Hepatocyte (in vitro differentiated cells): ENCODE results near the gene PTGER4. TPM values are rescaled to one million over a fixed set of nuclear protein-coding genes. Genes with fewer than 3 reads are reported as not detected.

ENCODE experiments used
- DNase-seq: peaks from one replicate; pipeline ENCODE4 v3.0.0-alpha.2; 2016; ENCODE audit warnings: low spot score
- H2AFZ ChIP-seq: fragments of 200-600 bp; sonication (generic); 2 replicates; pipeline ENCODE4 v1.6.0; 2016; ENCODE audit warnings: antibody characterized with exemption, mild to moderate bottlenecking
- H3K27ac ChIP-seq: fragments of 200-600 bp; sonication (generic); 2 replicates; pipeline ENCODE4 v1.5.1; 2016; ENCODE audit warnings: mild to moderate bottlenecking
- H3K27me3 ChIP-seq: fragments of 200-600 bp; sonication (generic); 2 replicates; pipeline ENCODE4 v1.6.1; 2016
- H3K36me3 ChIP-seq: fragments of 200-600 bp; sonication (generic); replicated peaks from 2 replicates; pipeline ENCODE4 v1.5.1; 2016; ENCODE audit warnings: low read depth; ENCODE audit not compliant: insufficient read depth
- H3K4me1 ChIP-seq: fragments of 200-600 bp; sonication (generic); 2 replicates; pipeline ENCODE4 v1.5.1; 2016; ENCODE audit warnings: mild to moderate bottlenecking, moderate library complexity; ENCODE audit not compliant: insufficient read depth
- H3K4me2 ChIP-seq: fragments of 200-600 bp; sonication (generic); 2 replicates; pipeline ENCODE4 v1.6.0; 2016
- H3K4me3 ChIP-seq: fragments of 200-600 bp; sonication (generic); 2 replicates; pipeline ENCODE4 v1.5.1; 2016; ENCODE audit warnings: mild to moderate bottlenecking
- H3K79me2 ChIP-seq: fragments of 200-600 bp; sonication (generic); 2 replicates; pipeline ENCODE4 v1.6.0; 2017; ENCODE audit warnings: mild to moderate bottlenecking
- H3K9me2 ChIP-seq: fragments of 200-600 bp; sonication (generic); replicated peaks from 2 replicates; pipeline ENCODE4 v1.6.0; 2017; ENCODE audit warnings: mild to moderate bottlenecking; ENCODE audit not compliant: insufficient read depth
- H3K9me3 ChIP-seq: fragments of 200-600 bp; sonication (generic); 2 replicates; pipeline ENCODE4 v1.5.1; 2016; ENCODE audit warnings: low read depth, mild to moderate bottlenecking
- H4K20me1 ChIP-seq: fragments of 200-600 bp; sonication (generic); 2 replicates; pipeline ENCODE4 v1.6.0; 2016; ENCODE audit warnings: mild to moderate bottlenecking; ENCODE audit not compliant: insufficient read depth, poor library complexity, severe bottlenecking
- EZH2 ChIP-seq: fragments of 200-600 bp; sonication (generic); IDR thresholded peaks from 2 replicates; pipeline ENCODE4 v1.6.1; 2016; ENCODE audit warnings: antibody characterized with exemption, mild to moderate bottlenecking, borderline replicate concordance
- EZH2phosphoT487 ChIP-seq: fragments of 200-600 bp; sonication (generic); IDR thresholded peaks from one replicate; pipeline ENCODE4 v1.6.1; 2018; ENCODE audit warnings: antibody characterized with exemption, mild to moderate bottlenecking, low read depth, moderate library complexity; ENCODE audit not compliant: unreplicated experiment, severe bottlenecking
- WGBS: methylation state at CpG from one replicate; pipeline ENCODE4 v1.1.6; 2016; ENCODE audit warnings: low lambda C conversion rate; ENCODE audit errors: missing lambda C conversion rate; 5-methylcytosine and 5-hydroxymethylcytosine counted together
- polyA plus RNA-seq: library from polyadenylated mRNA; unstranded; fragments of >200 nt; fragmentation: Nextera tagmentation; extraction: Ambion mirVana; gene quantifications from 2 replicates; pipeline ENCODE4 v1.2.1, GENCODE V29; 2016
- total RNA-seq: library from RNA; depleted of rRNA; stranded (reverse); fragments of >200 nt; gene quantifications from 2 replicates; pipeline ENCODE4 v1.2.3, GENCODE V29; 2014
- TF ChIP-seq, protein P1 (sequence below): fragments of 200-600 bp; sonication (generic); IDR thresholded peaks from 2 replicates; pipeline ENCODE4 v1.5.1; 2016; ENCODE audit warnings: antibody characterized with exemption, mild to moderate bottlenecking; ENCODE audit not compliant: poor library complexity

The PTGER4 gene
- 1.4 and 7.1 TPM in 2 replicates for total RNA-seq
- 1.4 and 3.6 TPM in 2 replicates for polyA plus RNA-seq

DNA sequence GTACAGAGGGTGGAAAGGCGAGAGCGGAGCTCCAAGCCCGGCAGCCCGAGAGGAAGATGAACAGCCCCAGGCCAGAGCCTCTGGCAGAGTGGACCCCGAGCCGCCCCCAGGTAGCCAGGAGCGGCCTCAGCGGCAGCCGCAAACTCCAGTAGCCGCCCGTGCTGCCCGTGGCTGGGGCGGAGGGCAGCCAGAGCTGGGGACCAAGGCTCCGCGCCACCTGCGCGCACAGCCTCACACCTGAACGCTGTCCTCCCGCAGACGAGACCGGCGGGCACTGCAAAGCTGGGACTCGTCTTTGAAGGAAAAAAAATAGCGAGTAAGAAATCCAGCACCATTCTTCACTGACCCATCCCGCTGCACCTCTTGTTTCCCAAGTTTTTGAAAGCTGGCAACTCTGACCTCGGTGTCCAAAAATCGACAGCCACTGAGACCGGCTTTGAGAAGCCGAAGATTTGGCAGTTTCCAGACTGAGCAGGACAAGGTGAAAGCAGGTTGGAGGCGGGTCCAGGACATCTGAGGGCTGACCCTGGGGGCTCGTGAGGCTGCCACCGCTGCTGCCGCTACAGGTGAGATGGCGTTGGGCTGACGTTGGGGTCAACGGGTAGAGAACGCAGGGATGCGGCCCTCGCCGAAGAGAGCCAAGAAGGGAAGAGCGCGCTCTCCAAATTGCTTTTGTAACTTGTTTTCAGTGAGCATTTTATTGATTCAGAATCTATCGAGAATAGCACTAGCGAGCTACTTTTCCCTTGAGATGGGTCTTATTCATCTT, at the start of gene PTGER4:
TSS of gene PTGER4 (plus strand) at position 3 of the 769 bp plus-strand sequence. CDS start 1,079 bp downstream, outside the sequence.
- peaks cover 16% of the 10 kb centered on the region for H3K4me1 ChIP-seq
- peaks cover 41% of the 10 kb centered on the region for H3K27me3 ChIP-seq
- H2AFZ ChIP-seq, result peak within 1 kb of the TSS; percentile 85
- H3K9me2 ChIP-seq, result no peaks in the 10 kb centered on the region
- H3K36me3 ChIP-seq, result no peaks in the 10 kb centered on the region
- WGBS, result 4% methylated on average over 43 of the region's 44 CpGs
- no peaks in the 10 kb centered on the region for H4K20me1 ChIP-seq
- no peaks in the 10 kb centered on the region for H3K9me3 ChIP-seq
- no peak for DNase-seq
- peak within 1 kb of the TSS; percentile 99 for H3K4me2 ChIP-seq
- peak within 1 kb of the TSS; percentile 75 for H3K27ac ChIP-seq
- TF ChIP-seq EZH2, result peak; percentile 34
- no peak for TF ChIP-seq EZH2phosphoT487
- H3K4me3 ChIP-seq, result peak within 1 kb of the TSS; percentile 82
- H3K79me2 ChIP-seq, result no peaks in the 10 kb centered on the region

DNA sequence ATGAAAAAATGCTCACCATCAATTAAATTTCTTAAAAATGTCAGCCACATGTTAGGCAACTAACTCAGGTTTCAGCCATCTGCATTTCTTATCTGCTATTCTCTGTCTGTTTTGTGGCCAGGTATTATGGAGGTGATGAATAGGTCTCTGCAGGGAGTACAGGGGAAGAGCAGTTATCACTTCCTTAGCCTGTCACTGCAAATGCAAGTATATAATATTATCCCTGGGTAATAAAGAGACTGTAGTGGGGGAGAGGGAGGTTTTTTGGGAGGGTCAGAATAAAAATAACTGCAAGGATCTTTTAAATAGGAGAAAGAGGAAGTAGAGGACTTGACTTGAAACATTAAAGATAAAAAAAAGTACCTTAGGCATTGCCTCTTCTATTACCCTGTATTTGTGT, 49.6 kb upstream of the PTGER4 start:
- Histone ChIP-seq H3K36me3 (no peaks in the 10 kb centered on the region), H3K4me1 (no peaks in the 10 kb centered on the region), H3K4me2 (no peak overlapping the region), H4K20me1 (no peaks in the 10 kb centered on the region), H3K4me3 (no peak overlapping the region), H3K27ac (no peak overlapping the region), H3K79me2 (no peaks in the 10 kb centered on the region), H3K9me3 (no peaks in the 10 kb centered on the region), H3K9me2 (no peaks in the 10 kb centered on the region), H2AFZ (no peak overlapping the region), H3K27me3 (no peaks in the 10 kb centered on the region)
- no peak for DNase-seq
- TF ChIP-seq EZH2 (no peak), EZH2phosphoT487 (no peak)
- TF ChIP-seq, protein P1, sequence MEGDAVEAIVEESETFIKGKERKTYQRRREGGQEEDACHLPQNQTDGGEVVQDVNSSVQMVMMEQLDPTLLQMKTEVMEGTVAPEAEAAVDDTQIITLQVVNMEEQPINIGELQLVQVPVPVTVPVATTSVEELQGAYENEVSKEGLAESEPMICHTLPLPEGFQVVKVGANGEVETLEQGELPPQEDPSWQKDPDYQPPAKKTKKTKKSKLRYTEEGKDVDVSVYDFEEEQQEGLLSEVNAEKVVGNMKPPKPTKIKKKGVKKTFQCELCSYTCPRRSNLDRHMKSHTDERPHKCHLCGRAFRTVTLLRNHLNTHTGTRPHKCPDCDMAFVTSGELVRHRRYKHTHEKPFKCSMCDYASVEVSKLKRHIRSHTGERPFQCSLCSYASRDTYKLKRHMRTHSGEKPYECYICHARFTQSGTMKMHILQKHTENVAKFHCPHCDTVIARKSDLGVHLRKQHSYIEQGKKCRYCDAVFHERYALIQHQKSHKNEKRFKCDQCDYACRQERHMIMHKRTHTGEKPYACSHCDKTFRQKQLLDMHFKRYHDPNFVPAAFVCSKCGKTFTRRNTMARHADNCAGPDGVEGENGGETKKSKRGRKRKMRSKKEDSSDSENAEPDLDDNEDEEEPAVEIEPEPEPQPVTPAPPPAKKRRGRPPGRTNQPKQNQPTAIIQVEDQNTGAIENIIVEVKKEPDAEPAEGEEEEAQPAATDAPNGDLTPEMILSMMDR, result no peak

DNA sequence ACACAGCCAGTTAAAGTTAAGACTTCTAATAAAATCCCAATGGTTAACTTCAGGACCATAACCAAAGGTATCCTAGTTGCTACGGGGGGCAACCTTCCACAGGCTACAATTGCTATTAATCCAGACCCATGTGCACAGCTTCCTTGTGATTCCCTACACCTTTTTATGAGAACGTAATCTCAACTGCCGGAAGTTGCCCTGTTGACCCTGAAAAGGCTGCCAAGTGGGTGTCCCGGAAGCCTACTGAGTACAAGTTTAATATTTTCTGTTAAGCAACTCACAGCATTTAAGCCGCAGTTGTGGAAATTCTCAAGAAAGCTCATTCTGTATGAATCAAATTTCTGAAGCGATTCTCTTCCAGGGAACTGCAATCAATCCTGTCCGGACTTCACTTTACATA, 48.5 kb upstream of the PTGER4 start:
- Histone ChIP-seq H3K27me3 (no peaks in the 10 kb centered on the region), H3K27ac (no peak overlapping the region), H2AFZ (no peak overlapping the region), H3K9me2 (no peaks in the 10 kb centered on the region), H3K4me1 (no peaks in the 10 kb centered on the region), H3K9me3 (no peaks in the 10 kb centered on the region), H4K20me1 (no peaks in the 10 kb centered on the region), H3K36me3 (no peaks in the 10 kb centered on the region), H3K4me2 (no peak overlapping the region), H3K79me2 (no peaks in the 10 kb centered on the region), H3K4me3 (no peak overlapping the region)
- TF ChIP-seq EZH2, result no peak
- TF ChIP-seq EZH2phosphoT487, result no peak
- TF ChIP-seq, protein P1, result no peak
- WGBS, result 83% methylated on average over 7 of the region's 7 CpGs
- no peak for DNase-seq

DNA sequence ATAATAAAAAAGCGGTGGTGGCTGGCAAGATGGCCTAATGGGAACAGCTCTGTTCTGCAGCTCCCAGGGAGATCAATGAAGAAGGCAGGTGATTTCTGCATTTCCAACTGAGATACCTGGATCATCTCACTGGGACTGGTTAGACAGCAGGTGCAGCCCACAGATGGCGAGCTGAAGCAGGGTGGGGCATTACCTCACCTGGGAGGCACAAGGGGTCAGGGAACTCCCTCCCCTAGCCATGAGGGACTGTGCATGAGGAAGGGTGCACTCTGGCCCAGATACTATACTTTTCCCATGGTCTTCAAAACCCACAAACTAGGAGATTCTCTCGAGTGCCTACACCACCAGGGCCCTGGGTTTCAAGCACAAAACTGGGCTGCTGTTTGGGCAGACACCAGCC, 45.6 kb upstream of the PTGER4 start:
- 75% methylated on average over 3 of the region's 3 CpGs for WGBS
- Histone ChIP-seq H3K9me3 (no peaks in the 10 kb centered on the region), H3K36me3 (no peaks in the 10 kb centered on the region), H4K20me1 (no peaks in the 10 kb centered on the region), H2AFZ (no peak overlapping the region), H3K79me2 (no peaks in the 10 kb centered on the region), H3K27me3 (no peaks in the 10 kb centered on the region), H3K4me2 (no peak overlapping the region), H3K4me1 (no peaks in the 10 kb centered on the region), H3K27ac (no peak overlapping the region), H3K9me2 (no peaks in the 10 kb centered on the region), H3K4me3 (no peak overlapping the region)
- TF ChIP-seq EZH2, result no peak
- no peak for DNase-seq
